NCI-H1048 (cell line): ENCODE data around the gene DAZL.

Experiments
- DNase-seq: peaks from one replicate; lab custom pipeline; 2025; lab: John Stamatoyannopoulos, UW

Gene DAZL

DNA sequence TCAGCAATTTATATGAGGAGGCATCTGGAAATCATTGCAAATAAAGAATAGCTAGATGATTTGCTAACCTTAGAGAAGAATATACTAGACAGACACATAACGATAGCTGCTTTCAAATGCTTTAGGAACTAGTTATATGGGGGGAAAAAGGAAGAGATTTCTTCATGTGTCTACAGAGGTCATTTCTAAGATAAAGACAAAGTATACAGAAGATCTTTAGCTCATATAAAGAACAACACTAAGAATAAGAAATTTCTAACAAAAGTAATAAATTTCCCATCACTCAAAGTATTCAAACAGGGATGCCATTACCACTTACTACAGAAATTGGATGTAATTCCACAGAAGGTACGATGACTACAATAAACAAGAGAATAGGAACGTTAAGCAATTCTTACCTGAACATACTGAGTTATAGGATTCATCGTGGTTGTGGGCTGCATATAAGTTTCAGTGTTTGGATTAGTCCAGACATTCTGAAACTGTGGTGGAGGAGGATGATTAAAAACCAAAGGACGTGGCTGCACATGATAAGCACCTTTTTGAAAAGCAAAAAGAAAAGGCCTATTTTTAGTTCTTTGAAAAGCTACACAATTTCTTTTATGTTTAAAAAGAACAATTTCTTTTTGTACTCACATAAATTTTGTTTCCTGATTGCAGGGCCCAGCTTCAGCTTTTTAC is 8.7 kb downstream of the DAZL start:
- DNase-seq: no peak

- no peak for DNase-seq
Measured at GRCh38 chr3:16595778-16596177, 9.4 kb downstream of the DAZL start.

GRCh38 chr3:16589867-16590624 is 15.2 kb downstream of the DAZL start:
- DNase-seq: no peak

- no peak for DNase-seq
Measured at GRCh38 chr3:16589120-16589519, 16.1 kb downstream of the DAZL start.

- DNase-seq: no peak
Measured at GRCh38 chr3:16587681-16588060, 17.6 kb downstream of the DAZL start.

DNA sequence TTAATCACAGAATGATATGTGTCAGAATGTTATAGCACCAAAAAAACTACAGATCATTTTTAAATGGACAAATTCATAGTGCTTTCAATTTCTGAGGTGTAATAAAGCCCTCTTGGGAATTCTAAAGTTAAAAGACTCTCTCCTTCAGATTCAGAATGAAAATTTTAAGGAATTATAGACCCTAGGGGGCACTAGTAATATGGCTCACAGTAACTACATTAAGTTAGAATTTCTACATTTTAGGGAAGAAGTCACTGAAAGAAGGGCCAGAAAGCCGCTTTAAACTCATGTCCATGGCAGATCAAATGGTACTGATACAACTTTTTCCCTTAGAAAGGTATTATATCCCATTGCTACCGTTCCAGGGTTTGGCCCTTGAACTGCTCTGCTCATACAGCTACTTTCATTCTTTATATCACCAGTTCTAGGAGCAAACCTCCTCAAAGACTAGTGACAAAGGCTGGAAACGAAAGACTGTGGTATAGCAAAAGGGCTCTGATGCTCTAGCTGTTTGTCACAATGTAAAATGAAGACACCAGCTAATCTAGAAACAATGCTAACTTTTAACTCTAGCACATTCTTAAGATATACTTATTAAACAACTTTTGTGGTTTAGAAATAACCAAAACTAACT is 18.1 kb downstream of the DAZL start:
- no peak for DNase-seq

- DNase-seq: no peak
Measured at GRCh38 chr3:16584880-16585279, 20.3 kb downstream of the DAZL start.

- no peak for DNase-seq
Measured at GRCh38 chr3:16583551-16583950, 21.7 kb downstream of the DAZL start.

DNA sequence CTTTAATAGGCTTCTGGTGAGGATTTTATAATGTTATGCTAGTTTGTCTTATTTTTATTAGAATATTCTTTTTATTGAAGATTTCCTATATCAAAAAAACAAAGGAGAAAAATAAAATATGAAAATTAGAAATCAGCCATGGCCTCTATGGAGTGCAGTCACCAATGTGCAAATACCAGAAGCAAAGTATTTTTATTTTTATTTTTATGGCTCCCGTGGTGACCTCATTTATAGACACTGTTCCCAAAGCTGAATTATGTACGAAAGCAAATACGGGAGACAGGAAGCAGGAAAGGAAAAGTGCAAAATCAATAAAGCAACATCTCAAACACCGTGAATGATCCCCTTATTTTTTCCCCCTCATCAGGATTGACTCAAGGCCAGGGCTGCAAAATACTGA is 35.1 kb downstream of the DAZL start:
- no peak for DNase-seq

GRCh38 chr3:16568532-16568931 is 36.7 kb downstream of the DAZL start:
- no peak for DNase-seq

DNA sequence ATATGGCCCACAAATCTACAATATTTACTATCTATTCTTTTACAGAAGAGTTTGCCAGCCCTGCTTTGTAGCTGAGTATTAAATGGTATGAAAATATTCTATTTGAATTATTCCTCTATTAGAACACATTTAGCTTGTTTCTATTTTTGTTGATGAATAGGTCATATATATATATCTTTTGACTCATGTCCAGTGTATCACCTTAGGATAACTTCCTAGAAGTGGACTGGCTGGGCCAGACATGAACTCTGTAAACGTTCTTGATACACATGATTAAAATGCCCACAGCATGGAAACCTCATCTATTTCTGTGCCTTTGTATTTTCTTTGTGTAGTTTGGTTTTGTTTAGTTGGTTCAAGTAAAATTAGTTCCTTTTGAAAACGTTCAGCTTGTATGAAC is 37.1 kb downstream of the DAZL start:
- no peak for DNase-seq

GRCh38 chr3:16559653-16560365 is 45.4 kb downstream of the DAZL start:
- no peak for DNase-seq

GRCh38 chr3:16554126-16554525 is 51.1 kb downstream of the DAZL start:
- DNase-seq: no peak

DNA sequence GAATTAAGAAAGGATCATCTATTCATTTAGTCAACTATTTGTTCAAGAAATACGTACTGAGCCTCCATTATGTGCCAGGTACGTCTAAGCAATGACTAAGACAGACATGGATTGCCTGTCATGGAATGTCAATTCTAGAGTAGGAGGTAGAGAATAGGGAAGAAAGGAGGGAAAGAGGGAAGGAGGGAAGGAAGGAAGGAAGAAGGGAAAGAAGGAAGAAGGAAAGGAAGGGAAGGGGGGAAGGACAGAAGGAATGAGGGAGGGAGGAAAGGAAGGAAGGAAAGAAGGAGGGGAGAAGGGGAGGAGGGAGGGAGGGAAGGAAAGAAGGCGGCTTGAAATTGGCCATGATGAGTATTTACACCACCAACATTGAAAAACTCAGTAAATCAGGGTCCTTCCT is 52.5 kb downstream of the DAZL start:
- no peak for DNase-seq

DNA sequence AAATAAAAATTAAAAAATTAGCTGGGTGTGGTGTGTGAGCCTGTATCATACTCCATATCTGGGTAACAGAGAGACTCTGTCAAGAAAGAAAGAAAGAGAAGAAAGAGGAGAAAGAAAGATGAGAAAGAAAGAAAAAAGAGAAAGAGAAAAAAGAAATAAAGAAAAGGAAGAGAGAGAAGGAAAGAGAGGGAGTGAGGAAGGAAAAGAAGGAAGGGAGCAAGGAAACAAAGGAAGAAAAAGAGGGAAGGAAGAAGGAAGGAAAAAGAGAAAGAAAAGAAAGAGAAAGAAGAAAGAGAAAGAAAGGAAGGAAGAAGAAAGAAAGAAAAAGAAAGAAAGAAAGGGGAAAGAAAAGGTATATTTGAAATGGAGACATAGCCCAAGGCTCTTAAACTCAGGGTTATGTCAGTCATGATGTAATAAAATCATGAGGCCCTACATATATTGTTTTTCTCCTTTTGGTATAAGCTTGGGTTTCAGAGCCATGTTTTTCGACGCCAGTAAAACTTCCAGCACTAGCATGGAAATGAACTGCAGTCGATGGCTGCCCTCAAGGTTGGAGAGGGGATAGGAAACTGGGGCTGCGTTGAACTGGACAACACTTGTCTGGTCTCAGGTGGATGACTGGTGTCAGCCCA is 53.8 kb downstream of the DAZL start:
- DNase-seq: no peak

DNA sequence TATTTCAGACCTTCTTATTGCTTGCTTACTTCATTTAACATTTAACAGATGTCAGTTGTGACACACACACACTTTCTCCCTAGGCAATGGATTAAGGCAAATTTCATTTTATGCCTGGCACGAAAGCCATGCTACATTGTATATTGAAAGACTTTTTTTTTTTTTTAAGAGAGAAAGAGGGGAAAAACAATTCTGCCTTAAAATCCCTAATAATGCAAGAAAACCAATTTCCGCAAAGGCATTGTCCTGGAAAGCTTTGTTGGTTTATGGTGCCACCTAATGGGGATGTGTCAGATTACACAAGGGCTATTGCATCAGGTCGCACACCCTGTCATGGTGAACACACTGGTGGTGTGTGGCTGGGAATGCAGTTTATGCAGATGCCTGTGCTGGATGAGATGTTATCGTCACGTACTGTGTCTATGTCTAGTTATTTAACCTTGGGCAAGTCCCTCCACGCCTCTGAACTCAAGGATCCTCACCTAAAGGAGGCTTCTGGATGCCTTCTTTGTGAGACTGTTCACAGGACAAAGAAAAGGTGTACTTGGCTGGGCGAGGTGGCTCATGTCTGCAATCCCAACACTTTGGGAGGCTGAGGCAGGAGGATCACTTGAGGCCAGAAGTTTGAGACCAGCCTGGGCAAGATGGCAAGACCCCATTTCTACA is 54.4 kb downstream of the DAZL start:
- peak; percentile 45 for DNase-seq

DNA sequence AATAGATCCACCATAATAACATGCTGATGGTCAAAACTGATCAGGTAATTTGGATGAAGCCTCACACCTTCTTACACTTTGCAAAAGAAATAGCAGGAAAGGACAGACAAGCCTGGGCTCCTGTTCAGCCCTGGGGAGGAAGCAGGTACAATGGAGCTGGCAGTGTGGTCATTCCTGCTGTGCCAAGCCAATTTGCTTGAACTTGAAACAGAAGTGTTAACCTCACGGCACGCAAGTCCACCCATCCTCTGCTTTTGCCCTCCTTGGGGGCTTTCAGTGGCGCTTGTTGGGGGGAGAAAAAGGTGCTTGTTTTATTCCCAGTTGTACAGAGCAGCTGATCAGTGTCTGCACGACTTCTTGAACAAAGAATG is 54.9 kb downstream of the DAZL start:
- DNase-seq: no peak

DNA sequence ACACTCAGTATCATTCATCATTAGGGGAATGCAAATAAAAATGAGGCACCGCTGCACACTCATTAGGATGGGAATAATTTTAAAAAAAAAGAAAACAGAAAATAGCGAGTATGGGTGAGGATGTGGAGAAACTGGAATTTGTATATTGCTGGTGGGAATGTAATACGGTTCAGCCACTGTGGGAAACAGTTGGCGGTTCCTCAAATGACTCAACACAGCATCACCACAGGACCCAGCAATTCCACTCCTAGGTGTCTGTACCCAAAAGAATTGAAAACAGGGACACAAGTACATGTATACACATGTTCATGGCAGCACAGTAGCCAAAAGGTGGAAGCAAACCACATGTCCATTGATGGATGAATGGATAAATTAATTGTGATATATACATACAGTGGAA is 56.5 kb downstream of the DAZL start:
- no peak for DNase-seq

GRCh38 chr3:16547561-16548357 is 57.5 kb downstream of the DAZL start:
- no peak for DNase-seq

GRCh38 chr3:16546186-16547010 is 58.8 kb downstream of the DAZL start:
- DNase-seq: no peak
